Esophagus squamous epithelium (tissue), 4 donors: Measurements from ENCODE around the gene TEKTIP1.

Source experiments
- POLR2A ChIP-seq, 4 donors: fragments of 450-650 bp; IDR thresholded peaks; one replicate each; pipeline ENCODE4 v1.6.1; 2017; ENCODE audit warnings: antibody characterized with exemption in 4 of 4, mild to moderate bottlenecking in 4 of 4, moderate library complexity in 3 of 4
- TF ChIP-seq, protein P1 (sequence below), 6 experiments: fragments of 450-650 bp in 4 of 6; fragments of 200-600 bp in 2 of 6; sonication (generic) in 2 of 6; IDR thresholded peaks; one replicate each; pipeline ENCODE4 v1.5.1; 2016 to 2019; ENCODE audit warnings: antibody characterized with exemption in 6 of 6, mild to moderate bottlenecking in 4 of 6, moderate library complexity in 4 of 6

DNA sequence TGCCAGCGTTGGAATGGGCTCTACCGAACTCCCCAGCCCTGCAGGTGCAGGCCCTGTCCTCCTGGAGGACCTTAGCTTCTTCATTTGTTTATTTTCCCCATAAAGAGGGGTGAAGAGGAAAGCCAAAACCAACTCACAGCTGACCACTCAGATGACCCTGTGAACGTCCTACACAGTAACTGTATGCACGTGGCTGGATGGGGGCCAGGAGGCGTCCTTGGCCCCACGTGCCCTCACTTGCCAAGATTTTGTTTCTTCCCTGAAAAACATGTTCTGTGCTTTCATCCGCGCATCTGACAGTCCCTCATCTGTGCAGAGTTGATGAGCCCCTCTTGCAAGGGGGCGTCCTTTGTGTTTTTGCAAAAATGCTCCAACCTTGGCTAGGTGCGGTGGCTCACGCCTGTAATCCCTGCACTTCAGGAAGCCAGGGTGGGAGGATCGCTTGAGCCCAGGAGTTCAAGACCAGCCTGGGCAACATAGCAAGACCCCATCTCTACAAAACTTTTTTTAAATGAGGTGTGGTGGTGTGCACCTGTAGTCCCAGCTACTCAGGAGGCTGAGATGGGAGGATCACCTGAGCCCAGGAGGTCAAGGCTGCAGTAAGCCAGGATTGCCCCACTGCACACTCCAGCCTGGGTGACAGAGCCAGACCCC, 5.3 kb upstream of the TEKTIP1 start:
- TF ChIP-seq, protein P1, sequence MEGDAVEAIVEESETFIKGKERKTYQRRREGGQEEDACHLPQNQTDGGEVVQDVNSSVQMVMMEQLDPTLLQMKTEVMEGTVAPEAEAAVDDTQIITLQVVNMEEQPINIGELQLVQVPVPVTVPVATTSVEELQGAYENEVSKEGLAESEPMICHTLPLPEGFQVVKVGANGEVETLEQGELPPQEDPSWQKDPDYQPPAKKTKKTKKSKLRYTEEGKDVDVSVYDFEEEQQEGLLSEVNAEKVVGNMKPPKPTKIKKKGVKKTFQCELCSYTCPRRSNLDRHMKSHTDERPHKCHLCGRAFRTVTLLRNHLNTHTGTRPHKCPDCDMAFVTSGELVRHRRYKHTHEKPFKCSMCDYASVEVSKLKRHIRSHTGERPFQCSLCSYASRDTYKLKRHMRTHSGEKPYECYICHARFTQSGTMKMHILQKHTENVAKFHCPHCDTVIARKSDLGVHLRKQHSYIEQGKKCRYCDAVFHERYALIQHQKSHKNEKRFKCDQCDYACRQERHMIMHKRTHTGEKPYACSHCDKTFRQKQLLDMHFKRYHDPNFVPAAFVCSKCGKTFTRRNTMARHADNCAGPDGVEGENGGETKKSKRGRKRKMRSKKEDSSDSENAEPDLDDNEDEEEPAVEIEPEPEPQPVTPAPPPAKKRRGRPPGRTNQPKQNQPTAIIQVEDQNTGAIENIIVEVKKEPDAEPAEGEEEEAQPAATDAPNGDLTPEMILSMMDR (IDR thresholded peaks at IDR 0.05) = no peak
- no peak for TF ChIP-seq POLR2A (IDR thresholded peaks at IDR 0.05)
